Left lung (tissue), 10 donors: ENCODE measurements around the gene NDUFA13. TPM values are rescaled to one million over a fixed set of nuclear protein-coding genes. Genes with fewer than 3 reads are reported as not detected.

ENCODE experiments used
- ATAC-seq: fragments of 200-7000 bp; cut with Tn5 transposase; one replicate; pipeline ENCODE4 v1.9.1; 2020; ENCODE audit warnings: moderate library complexity
- DNase-seq, 4 donors: peaks; one replicate each; pipeline ENCODE4 v3.0.0-alpha.2; 2013 to 2020
- H3K27ac ChIP-seq, 2 donors: fragments of 200-600 bp; sonication (generic) in 1 of 2; one replicate each; pipeline versions ENCODE4 v1.5.0 to v1.8.0; 2020 to 2021
- H3K27me3 ChIP-seq, 2 donors: fragments of 200-600 bp; sonication (generic) in 1 of 2; one replicate each; pipeline versions ENCODE4 v1.5.0 to v1.8.0; 2020 to 2021
- H3K36me3 ChIP-seq, 2 donors: fragments of 200-600 bp; sonication (generic) in 1 of 2; one replicate each; pipeline versions ENCODE4 v1.5.0 to v1.8.0; 2020 to 2021
- H3K4me1 ChIP-seq, 2 donors: fragments of 200-600 bp; one replicate each; pipeline ENCODE4 v1.8.0; 2021
- H3K4me3 ChIP-seq, 2 donors: fragments of 200-600 bp; sonication (generic) in 1 of 2; one replicate each; pipeline versions ENCODE4 v1.5.0 to v1.8.0; 2020 to 2021; ENCODE audit warnings: mild to moderate bottlenecking in 1 of 2
- H3K9me3 ChIP-seq, 2 donors: fragments of 200-600 bp; sonication (generic) in 1 of 2; one replicate each; pipeline versions ENCODE4 v1.5.0 to v1.8.0; 2020 to 2021
- intact Hi-C, 2 donors: fragments of 100-400 bp; cut with DNase I; formaldehyde crosslinking; loops; one replicate each; pipeline versions ENCODE4 v1.11.2 to v1.14.2; 2022
- polyA plus RNA-seq, 6 donors: library from polyadenylated mRNA; unstranded; fragments of 120-200 nt; gene quantifications; one replicate each; pipeline ENCODE4 v1.2.1, GENCODE V29; 2013; ENCODE audit not compliant: insufficient read length in 6 of 6
- total RNA-seq, 2 donors: library from RNA; stranded (reverse); fragmentation: NEBNext Ultra II Directional; extraction: Animal tissue kit (Norgen Biotek cat#: 25700); gene quantifications; one replicate each; pipeline ENCODE4 v1.2.1, GENCODE V29; 2021
- TF ChIP-seq, protein P1 (sequence below), 2 donors: fragments of 200-600 bp; sonication (generic) in 1 of 2; IDR thresholded peaks; one replicate each; pipeline versions ENCODE4 v1.5.0 to v1.8.0; 2021; ENCODE audit warnings: antibody characterized with exemption in 2 of 2
- donor health status: DM: no; HTN: yes; CAD: no.
- donor health status: DM: no; HTN: no; CAD: no.

The NDUFA13 gene
- total and polyA plus RNA-seq, 8 donors = 169 to 303 (median 209) TPM

DNA sequence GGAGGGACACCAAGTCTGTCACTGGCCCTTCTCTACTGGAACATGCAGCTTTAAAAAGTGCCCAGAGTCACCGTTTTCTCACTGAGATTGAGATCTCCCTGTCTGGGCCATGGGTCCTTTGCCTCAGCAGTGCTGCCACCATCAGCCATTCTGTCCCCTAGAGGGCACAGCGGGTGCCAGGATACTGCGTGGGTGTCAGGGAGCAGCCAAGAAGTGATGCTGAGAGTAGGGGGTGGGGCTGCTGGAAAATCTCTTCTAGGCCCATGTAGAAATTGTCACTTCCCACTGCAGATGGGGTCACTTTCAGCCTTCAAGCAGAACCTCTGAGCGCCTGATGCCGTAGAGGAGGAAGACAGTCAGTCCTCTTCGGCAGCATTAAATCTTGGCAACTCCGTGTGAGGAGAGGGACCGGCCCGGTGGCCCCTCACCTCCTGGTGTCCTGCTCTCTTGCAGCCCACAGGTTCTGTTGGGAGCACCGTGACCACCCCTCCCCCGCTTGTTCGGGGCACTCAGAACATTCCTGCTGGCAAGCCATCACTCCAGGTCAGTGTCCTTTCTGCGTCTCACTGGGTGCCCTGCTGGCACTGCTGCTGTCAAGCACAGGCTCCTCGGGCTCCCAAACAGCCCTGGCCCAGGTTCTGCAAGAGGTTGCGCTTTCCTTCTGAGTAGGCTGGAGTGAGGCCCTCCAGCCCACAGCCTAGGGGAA lies 22.0 kb upstream of the NDUFA13 start:
- no peak overlapping the region for H3K27ac ChIP-seq
- H3K9me3 ChIP-seq = no peaks in the 10 kb centered on the region
- intact Hi-C loops = loop anchor here in 1 of 2 donors (5.0 kb wide), 1 partner anchor 127 kb away; no protein-coding TSS in a partner anchor
- DNase-seq (no peak), ATAC-seq (no peak)
- no peaks in the 10 kb centered on the region for H3K27me3 ChIP-seq
- H3K36me3 ChIP-seq = peaks cover 0 to 81% of the 10 kb centered on the region in 2 donors
- H3K4me3 ChIP-seq = no peak overlapping the region
- H3K4me1 ChIP-seq = peaks cover 8 to 21% of the 10 kb centered on the region in 2 donors
- TF ChIP-seq, protein P1, sequence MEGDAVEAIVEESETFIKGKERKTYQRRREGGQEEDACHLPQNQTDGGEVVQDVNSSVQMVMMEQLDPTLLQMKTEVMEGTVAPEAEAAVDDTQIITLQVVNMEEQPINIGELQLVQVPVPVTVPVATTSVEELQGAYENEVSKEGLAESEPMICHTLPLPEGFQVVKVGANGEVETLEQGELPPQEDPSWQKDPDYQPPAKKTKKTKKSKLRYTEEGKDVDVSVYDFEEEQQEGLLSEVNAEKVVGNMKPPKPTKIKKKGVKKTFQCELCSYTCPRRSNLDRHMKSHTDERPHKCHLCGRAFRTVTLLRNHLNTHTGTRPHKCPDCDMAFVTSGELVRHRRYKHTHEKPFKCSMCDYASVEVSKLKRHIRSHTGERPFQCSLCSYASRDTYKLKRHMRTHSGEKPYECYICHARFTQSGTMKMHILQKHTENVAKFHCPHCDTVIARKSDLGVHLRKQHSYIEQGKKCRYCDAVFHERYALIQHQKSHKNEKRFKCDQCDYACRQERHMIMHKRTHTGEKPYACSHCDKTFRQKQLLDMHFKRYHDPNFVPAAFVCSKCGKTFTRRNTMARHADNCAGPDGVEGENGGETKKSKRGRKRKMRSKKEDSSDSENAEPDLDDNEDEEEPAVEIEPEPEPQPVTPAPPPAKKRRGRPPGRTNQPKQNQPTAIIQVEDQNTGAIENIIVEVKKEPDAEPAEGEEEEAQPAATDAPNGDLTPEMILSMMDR (IDR thresholded peaks at IDR 0.05) = no peak

DNA sequence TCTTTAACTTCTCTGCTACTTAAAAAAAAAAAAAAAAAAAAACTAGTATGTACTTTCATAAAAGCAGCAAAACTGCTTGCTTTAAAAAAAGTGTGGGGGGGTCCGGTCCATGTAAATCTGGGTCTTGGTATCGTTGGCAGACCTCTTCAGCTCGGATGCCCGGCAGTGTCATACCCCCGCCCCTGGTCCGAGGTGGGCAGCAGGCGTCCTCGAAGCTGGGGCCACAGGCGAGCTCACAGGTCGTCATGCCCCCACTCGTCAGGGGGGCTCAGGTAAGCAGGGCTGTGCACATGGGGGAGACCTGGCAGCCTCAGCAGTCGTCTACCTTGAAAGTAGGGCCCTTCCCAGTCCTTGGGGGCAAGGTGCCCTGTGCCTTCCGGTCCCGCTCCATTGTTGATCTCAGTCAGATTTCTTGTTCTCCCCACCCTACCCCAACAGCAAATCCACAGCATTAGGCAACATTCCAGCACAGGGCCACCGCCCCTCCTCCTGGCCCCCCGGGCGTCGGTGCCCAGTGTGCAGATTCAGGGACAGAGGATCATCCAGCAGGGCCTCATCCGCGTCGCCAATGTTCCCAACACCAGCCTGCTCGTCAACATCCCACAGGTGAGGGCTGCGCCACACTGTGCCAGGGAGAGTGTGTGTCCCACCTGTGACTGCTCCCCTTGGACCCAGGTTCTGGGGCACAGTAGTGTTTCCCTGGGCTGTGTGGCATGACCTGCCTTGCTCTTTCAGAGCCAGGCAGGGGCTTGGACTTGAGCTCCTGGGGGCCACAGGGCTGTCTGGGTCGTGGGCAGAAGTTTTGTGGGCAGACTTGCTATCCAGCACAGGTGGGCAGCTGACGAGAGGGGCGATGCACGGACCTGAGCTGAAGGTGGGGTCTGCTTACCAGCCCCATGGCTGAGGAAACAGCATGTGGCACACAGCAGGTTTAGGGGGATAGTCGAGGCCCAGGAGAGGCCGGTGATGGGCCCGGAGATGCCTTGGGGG lies 20.1 kb upstream of the NDUFA13 start:
- Histone ChIP-seq H3K27me3 (no peaks in the 10 kb centered on the region), H3K9me3 (no peaks in the 10 kb centered on the region), H3K27ac (no peak overlapping the region), H3K4me1 (peaks cover 0 to 2% of the 10 kb centered on the region in 2 donors), H3K4me3 (no peak overlapping the region), H3K36me3 (peaks cover 0 to 98% of the 10 kb centered on the region in 2 donors)
- DNase-seq (no peak), ATAC-seq (no peak)
- TF ChIP-seq, protein P1 (IDR thresholded peaks at IDR 0.05) = no peak
- intact Hi-C loops = no loop called here

DNA sequence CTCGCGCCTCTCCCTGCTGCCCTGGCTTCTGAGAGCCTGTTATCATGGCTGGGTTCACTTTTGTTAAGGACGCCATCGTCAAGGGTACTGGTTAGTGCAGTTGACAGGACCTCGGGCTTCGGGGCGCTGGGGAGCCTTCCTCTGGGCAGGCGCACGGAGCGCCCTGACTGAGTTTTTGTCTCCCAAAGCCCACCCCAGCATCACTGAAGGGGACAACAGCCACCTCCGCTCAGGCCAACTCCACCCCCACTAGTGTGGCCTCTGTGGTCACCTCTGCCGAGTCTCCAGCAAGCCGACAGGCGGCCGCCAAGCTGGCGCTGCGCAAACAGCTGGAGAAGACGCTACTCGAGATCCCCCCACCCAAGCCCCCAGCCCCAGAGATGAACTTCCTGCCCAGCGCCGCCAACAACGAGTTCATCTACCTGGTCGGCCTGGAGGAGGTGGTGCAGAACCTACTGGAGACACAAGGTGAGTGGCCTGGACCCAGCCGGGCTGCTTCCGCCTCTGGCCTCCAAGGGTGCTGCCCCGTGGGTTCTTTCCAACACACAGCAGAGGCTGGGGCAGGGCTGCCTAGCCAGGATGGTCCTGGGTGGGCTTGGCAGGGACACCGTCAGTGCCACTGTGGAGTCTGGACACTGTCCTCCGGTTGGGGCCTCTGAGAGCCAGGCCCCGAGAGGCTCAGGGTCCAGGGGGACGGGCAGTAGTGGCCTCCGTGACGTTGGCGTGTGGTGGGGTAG lies 17.6 kb upstream of the NDUFA13 start:
- ATAC-seq (no peak), DNase-seq (peak in 1 of 4 donors; percentile 73)
- intact Hi-C loops = no loop called here
- TF ChIP-seq, protein P1 (IDR thresholded peaks at IDR 0.05) = no peak
- Histone ChIP-seq H3K4me1 (no peaks in the 10 kb centered on the region), H3K27me3 (no peaks in the 10 kb centered on the region), H3K36me3 (peaks cover 0 to 100% of the 10 kb centered on the region in 2 donors), H3K9me3 (no peaks in the 10 kb centered on the region), H3K4me3 (no peak overlapping the region), H3K27ac (no peak overlapping the region)

DNA sequence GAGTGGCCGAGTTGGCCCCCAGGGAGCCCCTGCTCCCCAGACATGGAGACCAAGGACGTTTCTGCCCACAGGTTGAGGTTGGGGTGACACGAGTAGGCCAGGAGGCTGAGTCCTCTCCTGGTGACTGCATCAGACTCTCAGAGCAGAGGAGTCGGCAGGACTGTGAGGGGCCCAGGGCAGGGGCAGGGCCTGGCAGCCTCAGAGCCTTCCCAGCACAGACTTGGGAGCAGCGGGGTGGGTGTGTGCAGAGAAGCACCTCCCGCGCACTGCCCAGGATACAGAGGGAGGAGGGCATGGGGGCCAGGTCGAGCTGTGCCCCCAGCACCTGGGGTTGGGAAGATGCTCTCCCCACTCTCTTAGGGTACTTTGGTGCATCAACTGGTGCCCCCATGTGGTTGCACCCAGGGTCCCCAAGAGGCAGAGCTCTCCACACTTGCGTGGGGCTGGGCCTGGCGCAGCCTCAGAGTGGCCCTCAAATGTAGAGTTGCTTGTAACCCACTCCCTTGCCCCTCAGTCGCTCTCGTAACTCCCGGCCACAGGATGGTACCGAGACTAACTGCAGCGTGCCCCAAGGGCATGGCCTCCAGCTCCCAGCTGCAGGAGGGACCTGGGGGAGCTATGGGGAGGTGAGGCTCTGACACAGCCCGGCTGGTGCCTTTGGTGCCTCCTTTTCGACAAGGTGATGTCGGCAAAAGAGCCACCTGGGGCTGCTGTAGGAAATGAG lies 16.6 kb upstream of the NDUFA13 start:
- no peak for DNase-seq
- no peak overlapping the region for H3K4me3 ChIP-seq
- H3K27me3 ChIP-seq = no peaks in the 10 kb centered on the region
- ATAC-seq = no peak
- peaks cover 0 to 100% of the 10 kb centered on the region in 2 donors for H3K36me3 ChIP-seq
- H3K9me3 ChIP-seq = no peaks in the 10 kb centered on the region
- intact Hi-C loops = no loop called here
- TF ChIP-seq, protein P1 (IDR thresholded peaks at IDR 0.05) = no peak
- H3K4me1 ChIP-seq = no peaks in the 10 kb centered on the region
- no peak overlapping the region for H3K27ac ChIP-seq
